ENCODE measurements around the gene GRM5.
"Not testable (repeated sequence)": the region's sequence is repeated elsewhere in the genome, so short reads cannot be mapped to it uniquely, and the experiment has no call there.

GRM5 gene

DNA sequence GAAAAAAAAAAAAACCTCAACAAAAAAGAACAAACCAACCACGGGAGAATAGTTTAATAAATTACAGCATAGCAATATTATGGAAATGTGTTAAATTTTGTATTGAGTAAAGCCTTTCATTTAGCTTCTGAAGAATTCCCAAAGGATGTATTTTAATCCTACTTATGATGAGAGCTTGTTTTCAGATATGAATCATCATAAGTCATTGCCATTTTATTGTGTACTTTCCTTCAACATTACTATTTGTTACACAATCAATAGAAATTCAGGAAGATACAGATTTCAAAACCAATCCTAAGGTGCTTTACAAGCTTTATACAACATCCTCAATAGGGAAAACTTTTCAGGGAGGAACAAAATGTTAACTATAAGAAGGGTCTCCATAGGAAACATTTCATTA, 527.7 kb downstream of the GRM5 start:
- H3K27ac ChIP-seq: no peak overlapping the region
- no peak for TF ChIP-seq ZFX (IDR thresholded peaks at IDR 0.05; ENCODE audit: borderline replicate concordance)
- TF ChIP-seq, protein P1, sequence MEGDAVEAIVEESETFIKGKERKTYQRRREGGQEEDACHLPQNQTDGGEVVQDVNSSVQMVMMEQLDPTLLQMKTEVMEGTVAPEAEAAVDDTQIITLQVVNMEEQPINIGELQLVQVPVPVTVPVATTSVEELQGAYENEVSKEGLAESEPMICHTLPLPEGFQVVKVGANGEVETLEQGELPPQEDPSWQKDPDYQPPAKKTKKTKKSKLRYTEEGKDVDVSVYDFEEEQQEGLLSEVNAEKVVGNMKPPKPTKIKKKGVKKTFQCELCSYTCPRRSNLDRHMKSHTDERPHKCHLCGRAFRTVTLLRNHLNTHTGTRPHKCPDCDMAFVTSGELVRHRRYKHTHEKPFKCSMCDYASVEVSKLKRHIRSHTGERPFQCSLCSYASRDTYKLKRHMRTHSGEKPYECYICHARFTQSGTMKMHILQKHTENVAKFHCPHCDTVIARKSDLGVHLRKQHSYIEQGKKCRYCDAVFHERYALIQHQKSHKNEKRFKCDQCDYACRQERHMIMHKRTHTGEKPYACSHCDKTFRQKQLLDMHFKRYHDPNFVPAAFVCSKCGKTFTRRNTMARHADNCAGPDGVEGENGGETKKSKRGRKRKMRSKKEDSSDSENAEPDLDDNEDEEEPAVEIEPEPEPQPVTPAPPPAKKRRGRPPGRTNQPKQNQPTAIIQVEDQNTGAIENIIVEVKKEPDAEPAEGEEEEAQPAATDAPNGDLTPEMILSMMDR (IDR thresholded peaks at IDR 0.05): no peak

DNA sequence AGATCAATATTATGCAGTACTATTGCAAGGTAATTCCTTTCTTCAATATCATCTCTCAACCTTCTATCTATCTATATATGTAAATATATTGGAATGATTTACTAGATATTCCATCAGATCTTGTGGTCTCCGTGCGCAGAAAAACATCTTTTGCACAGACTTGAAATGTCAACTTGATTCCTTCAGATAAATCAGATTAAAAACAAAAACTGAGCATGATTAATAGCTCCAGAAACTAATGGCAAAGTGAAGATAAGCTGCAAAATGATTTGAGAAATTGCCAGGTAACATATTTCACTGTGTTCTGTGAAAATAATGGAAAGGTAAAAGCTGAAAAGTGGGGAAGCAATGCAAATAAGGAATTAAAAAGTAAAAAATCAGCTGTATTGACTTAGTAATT, 528.2 kb downstream of the GRM5 start:
- no peak for TF ChIP-seq ZFX (IDR thresholded peaks at IDR 0.05; ENCODE audit: borderline replicate concordance)
- TF ChIP-seq, protein P1 (IDR thresholded peaks at IDR 0.05): no peak
- no peak overlapping the region for H3K27ac ChIP-seq

DNA sequence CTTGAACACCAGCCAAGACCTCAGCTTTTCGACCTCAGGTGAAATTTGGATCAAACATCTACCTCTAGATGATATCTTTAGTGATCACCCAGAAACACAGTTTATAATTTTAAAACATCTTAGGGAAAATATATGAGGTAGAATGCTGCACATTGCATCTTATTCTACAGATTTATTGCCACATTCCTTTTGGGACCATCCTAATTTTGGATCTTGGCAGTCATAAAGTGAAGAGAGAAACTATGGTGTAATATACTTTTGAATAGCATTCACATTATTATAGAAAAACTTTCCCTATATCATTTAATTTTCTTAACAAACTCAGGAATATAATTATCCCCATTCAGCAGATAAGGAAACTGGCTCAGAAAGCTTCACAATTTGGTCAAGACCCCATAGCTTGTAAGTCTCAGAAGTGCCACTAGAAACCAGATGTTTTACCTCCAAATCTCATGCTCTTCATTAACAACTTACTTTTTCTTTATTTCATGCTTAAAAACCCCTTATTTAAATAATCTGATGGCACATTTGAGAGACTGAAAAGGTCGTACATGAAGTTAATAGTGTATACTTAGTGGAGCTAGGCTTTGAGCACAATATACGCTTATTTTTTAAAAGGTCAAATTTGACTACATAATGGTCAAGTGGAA, 529.0 kb downstream of the GRM5 start:
- no peak for TF ChIP-seq ZFX (IDR thresholded peaks at IDR 0.05; ENCODE audit: borderline replicate concordance)
- TF ChIP-seq, protein P1 (IDR thresholded peaks at IDR 0.05): no peak
- H3K27ac ChIP-seq: no peak overlapping the region

DNA sequence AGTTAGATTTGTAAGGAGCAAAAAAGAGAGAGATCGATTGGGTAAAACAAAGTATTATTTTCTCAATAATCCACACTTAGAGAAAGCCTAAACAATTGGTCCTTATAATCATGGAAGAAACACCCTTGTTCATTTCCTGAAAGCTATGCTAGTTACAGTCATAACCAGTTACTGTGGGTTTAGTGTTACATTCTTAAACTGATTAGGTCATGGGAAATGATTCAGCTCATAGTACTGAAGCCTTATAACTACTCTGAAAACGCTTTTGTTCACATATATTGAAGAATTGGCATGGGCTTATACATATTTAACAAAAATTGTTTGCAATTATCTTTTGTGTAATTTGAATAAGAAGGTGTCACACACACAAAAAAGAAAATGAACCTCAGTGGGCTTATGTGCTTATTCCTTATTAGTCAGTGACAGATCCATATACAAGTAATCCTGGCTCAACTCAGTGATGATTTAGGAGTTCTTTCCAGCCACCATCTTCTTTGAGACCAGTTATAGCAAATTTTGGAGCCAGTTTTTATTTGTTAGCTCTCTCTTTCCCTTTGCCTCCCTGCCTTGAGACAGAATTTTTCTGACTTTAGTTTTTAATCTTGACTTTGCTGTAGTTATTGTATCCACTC, 529.8 kb downstream of the GRM5 start:
- TF ChIP-seq ZFX (IDR thresholded peaks at IDR 0.05; ENCODE audit: borderline replicate concordance): no peak
- TF ChIP-seq, protein P1 (IDR thresholded peaks at IDR 0.05): no peak
- no peak overlapping the region for H3K27ac ChIP-seq

DNA sequence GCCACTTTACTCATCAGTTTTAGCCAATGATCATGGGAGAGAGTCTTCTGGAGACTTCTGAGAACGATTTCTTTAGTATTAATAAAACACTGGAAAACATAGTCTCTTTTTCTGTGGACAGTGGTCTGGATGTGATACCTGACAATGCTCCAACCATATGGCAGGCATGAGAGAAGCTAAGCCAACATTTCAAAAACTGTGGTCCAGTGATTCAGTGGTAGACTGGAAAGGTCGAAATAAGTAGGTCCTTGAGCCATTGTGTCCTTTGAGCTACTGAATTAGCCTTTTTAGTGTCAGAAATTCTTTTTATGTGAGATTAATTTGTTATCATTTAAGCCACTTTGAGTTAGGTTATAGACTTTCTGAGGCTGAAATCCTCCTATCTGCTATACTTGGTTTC, 530.5 kb downstream of the GRM5 start:
- TF ChIP-seq, protein P1 (IDR thresholded peaks at IDR 0.05): no peak
- no peak for TF ChIP-seq ZFX (IDR thresholded peaks at IDR 0.05; ENCODE audit: borderline replicate concordance)
- no peak overlapping the region for H3K27ac ChIP-seq

DNA sequence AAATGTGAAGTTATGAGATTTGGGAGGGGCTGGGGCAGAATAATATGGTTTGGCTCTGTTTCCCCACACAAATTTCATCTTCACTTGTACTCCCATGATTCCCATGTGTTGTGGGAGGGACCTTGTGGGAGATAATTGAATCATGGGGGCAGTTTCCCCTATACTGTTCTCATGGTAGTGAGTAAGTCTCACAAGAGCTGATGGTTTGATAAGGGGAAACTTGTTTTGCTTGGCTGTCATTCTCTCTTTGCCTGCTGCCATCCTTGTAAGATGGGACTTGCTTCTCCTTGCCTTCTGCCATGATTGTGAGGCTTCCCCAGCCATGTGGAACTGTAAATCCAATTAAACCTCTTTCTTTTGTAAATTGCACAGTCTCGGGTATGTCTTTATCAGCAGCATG, 531.1 kb downstream of the GRM5 start:
- not testable (repeated sequence) for H3K27ac ChIP-seq

DNA sequence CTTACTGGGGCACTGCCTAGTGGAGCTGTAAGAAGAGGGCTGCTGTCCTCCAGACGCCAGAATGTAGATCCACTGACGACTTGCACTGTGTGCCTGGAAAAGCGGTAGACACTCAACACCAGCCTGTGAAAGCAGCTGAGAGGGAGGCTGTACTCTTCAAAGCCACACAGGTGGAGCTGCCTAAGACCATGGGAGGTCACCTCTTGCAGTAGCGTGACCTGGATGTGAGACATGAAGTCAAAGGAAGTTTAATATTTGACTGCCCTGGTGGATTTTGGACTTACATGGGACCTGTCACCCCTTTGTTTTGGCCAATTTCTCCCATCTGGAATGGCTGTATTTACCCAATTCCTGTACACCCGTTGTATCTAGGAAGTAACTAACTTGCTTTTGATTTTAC, 531.6 kb downstream of the GRM5 start:
- no peak overlapping the region for H3K27ac ChIP-seq
- TF ChIP-seq ZFX (IDR thresholded peaks at IDR 0.05; ENCODE audit: borderline replicate concordance): no peak
- TF ChIP-seq, protein P1 (IDR thresholded peaks at IDR 0.05): no peak
